ENCODE results near the gene TAF7L.

TAF7L gene

DNA sequence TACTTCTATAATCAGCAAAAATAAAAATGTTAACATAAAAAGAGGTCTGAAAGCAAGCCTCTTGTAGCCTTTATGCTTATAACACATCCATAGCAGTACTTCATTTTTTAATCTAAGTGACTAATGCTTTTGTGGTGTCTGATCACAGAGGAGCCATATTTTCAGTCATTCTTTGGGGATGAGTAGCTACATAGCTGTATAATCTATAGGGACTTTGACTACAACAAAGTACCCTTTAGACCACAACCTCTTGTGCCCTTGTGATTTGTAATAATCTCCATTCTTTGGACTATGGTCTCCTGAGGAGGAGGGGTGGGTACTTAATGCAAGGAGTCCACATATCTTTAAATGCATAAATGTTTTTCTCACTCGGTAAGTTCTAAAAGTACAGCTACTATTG, 62.0 kb downstream of the TAF7L start:
- POLR2A ChIA-PET = no interaction called here
- H3K4me3 ChIP-seq (ENCODE audit: control insufficient read depth in 1 of 7, extremely low read depth in 1 of 7, insufficient read depth in 4 of 7, low read depth in 2 of 7, low read length in 6 of 7) = no peak overlapping the region
- no CpG with 5 or more reads among the region's 1 CpG for WGBS (ENCODE audit: insufficient coverage)
- H3K36me3 ChIP-seq (ENCODE audit: control insufficient read depth in 4 of 4, insufficient read depth in 4 of 4, low read length in 3 of 4) = no peaks in the 10 kb centered on the region
- no peaks in the 10 kb centered on the region for H3K9me3 ChIP-seq (ENCODE audit: control extremely low read depth in 1 of 5, control insufficient read depth in 4 of 5, insufficient read depth in 2 of 5, low read depth in 1 of 5, low read length in 4 of 5)
- no peak for DNase-seq
- no peak overlapping the region for H3K27ac ChIP-seq (ENCODE audit: insufficient read depth in 1 of 2, low read depth in 1 of 2, low read length in 2 of 2, poor library complexity in 1 of 2, severe bottlenecking in 2 of 2)
- peaks cover 0 to 3% (median 0%) of the 10 kb centered on the region in 5 experiments for H3K27me3 ChIP-seq (replicated peaks in 2 of 5; ENCODE audit: control insufficient read depth in 4 of 5, insufficient read depth in 5 of 5, low read length in 4 of 5)
- CTCF ChIA-PET = interaction anchor here (1.0 kb wide), 1 partner anchor 10 kb away, joined by 4 read pairs; the partner anchor contains the start of gene DRP2
- H3K4me1 ChIP-seq (ENCODE audit: control extremely low read depth in 1 of 4, control insufficient read depth in 4 of 4, insufficient read depth in 4 of 4, low read length in 3 of 4) = no peaks in the 10 kb centered on the region

DNA sequence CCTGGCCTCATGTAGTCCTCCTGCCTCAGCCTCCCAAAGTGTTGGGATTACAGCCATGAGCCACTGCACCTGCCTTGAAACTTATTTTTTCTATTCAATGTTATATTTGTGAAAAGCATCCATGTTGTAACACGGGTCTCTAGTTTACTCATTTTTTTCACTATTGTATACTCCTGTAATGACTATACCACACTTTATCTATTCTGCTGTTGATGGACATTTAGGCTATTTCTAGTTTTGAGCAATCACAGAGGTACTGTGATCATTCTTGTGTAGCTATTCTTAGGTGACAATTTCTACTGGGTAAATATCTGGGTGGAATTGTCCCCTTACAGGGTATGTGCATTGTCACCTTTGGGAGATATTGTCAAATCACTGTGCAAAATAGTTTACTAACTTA, 67.9 kb downstream of the TAF7L start:
- no peak for DNase-seq
- Histone ChIP-seq H3K4me3 (ENCODE audit: control insufficient read depth in 1 of 7, extremely low read depth in 1 of 7, insufficient read depth in 4 of 7, low read depth in 2 of 7, low read length in 6 of 7) (no peak overlapping the region), H3K27ac (ENCODE audit: insufficient read depth in 1 of 2, low read depth in 1 of 2, low read length in 2 of 2, poor library complexity in 1 of 2, severe bottlenecking in 2 of 2) (no peak overlapping the region), H3K27me3 (replicated peaks in 2 of 5; ENCODE audit: control insufficient read depth in 4 of 5, insufficient read depth in 5 of 5, low read length in 4 of 5) (no peaks in the 10 kb centered on the region), H3K9me3 (ENCODE audit: control extremely low read depth in 1 of 5, control insufficient read depth in 4 of 5, insufficient read depth in 2 of 5, low read depth in 1 of 5, low read length in 4 of 5) (no peaks in the 10 kb centered on the region), H3K36me3 (ENCODE audit: control insufficient read depth in 4 of 4, insufficient read depth in 4 of 4, low read length in 3 of 4) (no peaks in the 10 kb centered on the region), H3K4me1 (ENCODE audit: control extremely low read depth in 1 of 4, control insufficient read depth in 4 of 4, insufficient read depth in 4 of 4, low read length in 3 of 4) (peaks cover 0 to 9% (median 0%) of the 10 kb centered on the region in 4 experiments)
- ChIA-PET POLR2A (no interaction called here), CTCF (interaction anchor here (0.6 kb wide), 1 partner anchor 16 kb away, joined by 3 read pairs; no protein-coding TSS in a partner anchor)
- no CpG with 5 or more reads among the region's 1 CpG for WGBS (ENCODE audit: insufficient coverage)

DNA sequence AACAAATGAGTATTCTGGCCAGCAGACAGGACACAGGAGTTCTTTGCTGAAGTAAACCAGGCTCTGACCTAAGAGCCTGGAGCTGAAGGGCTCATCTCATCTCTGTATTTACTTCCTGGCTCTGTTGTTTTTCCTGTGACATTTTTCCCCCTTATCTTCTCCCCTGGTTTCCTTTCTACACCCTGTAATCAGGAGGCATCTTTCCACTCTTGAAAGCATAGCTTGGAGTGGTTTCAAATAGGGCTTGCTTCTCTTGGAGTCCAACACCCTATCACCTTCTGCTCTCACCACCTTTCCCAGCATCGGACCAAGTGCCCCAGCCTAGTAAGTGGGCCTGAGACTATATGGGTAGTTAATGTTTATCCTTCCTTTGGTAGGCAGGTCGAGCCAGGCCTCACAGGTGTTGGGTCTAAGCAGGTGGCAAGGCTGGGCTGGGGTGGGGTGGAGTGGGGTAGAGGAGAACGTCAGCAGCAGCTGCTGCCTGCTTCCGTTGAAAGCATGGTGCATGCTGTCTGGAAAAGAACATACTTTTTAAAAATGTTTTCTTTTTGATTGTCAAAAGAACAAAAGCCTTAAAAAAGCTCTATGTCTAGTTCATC, 70.4 kb downstream of the TAF7L start:
- ChIA-PET CTCF (no interaction called here), POLR2A (no interaction called here)

DNA sequence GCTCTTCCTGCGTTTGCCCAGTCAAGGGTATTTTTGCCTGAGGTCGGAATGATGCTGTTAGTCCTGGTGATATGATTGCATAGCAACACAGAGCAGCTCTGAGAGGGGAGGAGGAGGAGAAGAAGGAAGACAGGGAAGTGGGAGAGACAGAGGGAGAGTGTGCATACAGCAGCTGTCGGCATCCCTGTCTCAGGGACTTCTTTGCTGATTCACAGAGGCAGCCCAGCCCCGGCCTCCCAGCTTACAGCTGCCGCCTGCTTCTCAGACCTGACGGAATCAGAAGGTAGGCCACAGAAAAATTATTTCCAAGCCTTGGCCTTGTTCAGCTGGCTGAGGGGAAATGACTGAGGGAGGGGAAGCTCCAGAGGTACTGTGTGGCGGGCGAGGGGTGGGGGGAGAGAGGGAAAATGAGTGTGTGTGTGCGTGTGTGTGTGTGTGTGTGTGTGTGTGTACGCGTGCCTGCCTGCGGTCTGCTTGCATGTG, 71.2 kb downstream of the TAF7L start:
- H3K27me3 ChIP-seq (replicated peaks in 2 of 5; ENCODE audit: control insufficient read depth in 4 of 5, insufficient read depth in 5 of 5, low read length in 4 of 5) = peaks cover 0 to 3% (median 0%) of the 10 kb centered on the region in 5 experiments
- H3K4me3 ChIP-seq (ENCODE audit: control insufficient read depth in 1 of 7, extremely low read depth in 1 of 7, insufficient read depth in 4 of 7, low read depth in 2 of 7, low read length in 6 of 7) = no peak overlapping the region
- no peaks in the 10 kb centered on the region for H3K9me3 ChIP-seq (ENCODE audit: control extremely low read depth in 1 of 5, control insufficient read depth in 4 of 5, insufficient read depth in 2 of 5, low read depth in 1 of 5, low read length in 4 of 5)
- 36% methylated on average over 6 of the region's 12 CpGs for WGBS (ENCODE audit: insufficient coverage)
- ChIA-PET CTCF (interaction anchor here (1.3 kb wide), 1 partner anchor 9 kb away, joined by 4 read pairs; no protein-coding TSS in a partner anchor), POLR2A (no interaction called here)
- no peak overlapping the region for H3K27ac ChIP-seq (ENCODE audit: insufficient read depth in 1 of 2, low read depth in 1 of 2, low read length in 2 of 2, poor library complexity in 1 of 2, severe bottlenecking in 2 of 2)
- peaks cover 0 to 9% (median 0%) of the 10 kb centered on the region in 4 experiments for H3K4me1 ChIP-seq (ENCODE audit: control extremely low read depth in 1 of 4, control insufficient read depth in 4 of 4, insufficient read depth in 4 of 4, low read length in 3 of 4)
- H3K36me3 ChIP-seq (ENCODE audit: control insufficient read depth in 4 of 4, insufficient read depth in 4 of 4, low read length in 3 of 4) = no peaks in the 10 kb centered on the region
- peak; percentile 51 to 87 (median 79) for DNase-seq

More for the DNA sequence above, 70.4 kb downstream of the TAF7L start:
- H3K4me3 ChIP-seq (ENCODE audit: control insufficient read depth in 1 of 7, extremely low read depth in 1 of 7, insufficient read depth in 4 of 7, low read depth in 2 of 7, low read length in 6 of 7) = no peak overlapping the region
- H3K27me3 ChIP-seq (replicated peaks in 2 of 5; ENCODE audit: control insufficient read depth in 4 of 5, insufficient read depth in 5 of 5, low read length in 4 of 5) = peaks cover 0 to 3% (median 0%) of the 10 kb centered on the region in 5 experiments
- H3K36me3 ChIP-seq (ENCODE audit: control insufficient read depth in 4 of 4, insufficient read depth in 4 of 4, low read length in 3 of 4) = no peaks in the 10 kb centered on the region
- WGBS (ENCODE audit: insufficient coverage) = 67% methylated on average over 1 of the region's 4 CpGs
- no peaks in the 10 kb centered on the region for H3K9me3 ChIP-seq (ENCODE audit: control extremely low read depth in 1 of 5, control insufficient read depth in 4 of 5, insufficient read depth in 2 of 5, low read depth in 1 of 5, low read length in 4 of 5)
- H3K4me1 ChIP-seq (ENCODE audit: control extremely low read depth in 1 of 4, control insufficient read depth in 4 of 4, insufficient read depth in 4 of 4, low read length in 3 of 4) = peaks cover 0 to 9% (median 0%) of the 10 kb centered on the region in 4 experiments
- H3K27ac ChIP-seq (ENCODE audit: insufficient read depth in 1 of 2, low read depth in 1 of 2, low read length in 2 of 2, poor library complexity in 1 of 2, severe bottlenecking in 2 of 2) = no peak overlapping the region
- DNase-seq = no peak

DNA sequence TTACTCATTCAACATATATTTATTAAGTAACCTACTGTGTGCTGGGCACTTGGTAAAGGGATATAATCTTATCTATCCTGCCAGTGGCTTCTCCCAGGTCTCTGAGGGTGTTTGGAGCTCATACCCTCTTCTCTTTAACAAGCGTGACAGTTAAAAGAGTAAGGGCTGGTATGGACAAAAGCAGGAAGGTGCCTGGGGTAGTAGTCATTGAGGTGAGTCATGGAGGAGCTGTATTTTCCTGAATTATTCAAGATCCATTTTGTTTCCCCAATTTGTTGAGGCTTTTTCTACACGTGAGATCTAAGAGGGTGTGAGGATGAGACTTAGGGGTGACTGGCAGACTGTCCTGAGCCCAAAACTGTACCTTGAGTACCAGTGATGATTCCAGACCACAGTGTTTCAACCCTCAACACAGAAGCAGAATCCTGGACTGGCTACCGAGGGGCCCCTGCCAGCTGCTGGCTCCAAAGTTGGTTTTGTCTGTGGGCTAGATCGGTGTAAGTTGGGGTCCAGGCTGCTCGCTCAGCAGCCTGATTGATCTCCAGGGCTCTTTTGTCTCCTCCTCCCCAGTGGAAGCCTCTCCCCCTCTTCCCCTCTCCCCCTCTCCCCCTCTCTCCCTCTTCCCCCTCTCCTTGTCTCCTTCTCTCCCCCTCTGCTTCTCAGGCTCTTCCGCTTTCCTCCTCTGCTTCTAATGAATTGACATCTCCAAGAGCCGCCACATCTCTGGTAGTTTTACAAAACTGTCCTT, 71.8 kb downstream of the TAF7L start, which contains the start of gene DRP2:
DRP2 (plus strand) TSS at position 671 of the 748 bp plus-strand sequence. CDS start 11,862 bp downstream, outside the sequence.
- WGBS (ENCODE audit: insufficient coverage) = 70% methylated on average over 2 of the region's 7 CpGs
- Histone ChIP-seq H3K4me1 (ENCODE audit: control extremely low read depth in 1 of 4, control insufficient read depth in 4 of 4, insufficient read depth in 4 of 4, low read length in 3 of 4) (peaks cover 0 to 9% (median 0%) of the 10 kb centered on the region in 4 experiments), H3K27me3 (replicated peaks in 2 of 5; ENCODE audit: control insufficient read depth in 4 of 5, insufficient read depth in 5 of 5, low read length in 4 of 5) (peaks cover 0 to 3% (median 0%) of the 10 kb centered on the region in 5 experiments), H3K27ac (ENCODE audit: insufficient read depth in 1 of 2, low read depth in 1 of 2, low read length in 2 of 2, poor library complexity in 1 of 2, severe bottlenecking in 2 of 2) (no peak within 1 kb of the TSS), H3K9me3 (ENCODE audit: control extremely low read depth in 1 of 5, control insufficient read depth in 4 of 5, insufficient read depth in 2 of 5, low read depth in 1 of 5, low read length in 4 of 5) (no peaks in the 10 kb centered on the region), H3K36me3 (ENCODE audit: control insufficient read depth in 4 of 4, insufficient read depth in 4 of 4, low read length in 3 of 4) (no peaks in the 10 kb centered on the region), H3K4me3 (ENCODE audit: control insufficient read depth in 1 of 7, extremely low read depth in 1 of 7, insufficient read depth in 4 of 7, low read depth in 2 of 7, low read length in 6 of 7) (no peak within 1 kb of the TSS)
- ChIA-PET POLR2A (no interaction called here), CTCF (interaction anchor here (1.3 to 1.4 kb wide), 2 partner anchors 9 to 548 kb away, joined by 3 to 4 read pairs; no protein-coding TSS in a partner anchor)
- DNase-seq = peak in 1 of 3 donors; percentile 4
